ENCODE results near the gene TMEM119. TPM values are rescaled to one million over a fixed set of nuclear protein-coding genes. Genes with fewer than 3 reads are reported as not detected.

Gene TMEM119
- total RNA-seq, 1 donor from 2014 or later: not detected

GRCh38 chr12:108616941-108617858 lies 19.3 kb upstream of the TMEM119 start:
- DNase-seq (ENCODE audit: extremely low read depth, low read depth, low spot score): no peak

DNA sequence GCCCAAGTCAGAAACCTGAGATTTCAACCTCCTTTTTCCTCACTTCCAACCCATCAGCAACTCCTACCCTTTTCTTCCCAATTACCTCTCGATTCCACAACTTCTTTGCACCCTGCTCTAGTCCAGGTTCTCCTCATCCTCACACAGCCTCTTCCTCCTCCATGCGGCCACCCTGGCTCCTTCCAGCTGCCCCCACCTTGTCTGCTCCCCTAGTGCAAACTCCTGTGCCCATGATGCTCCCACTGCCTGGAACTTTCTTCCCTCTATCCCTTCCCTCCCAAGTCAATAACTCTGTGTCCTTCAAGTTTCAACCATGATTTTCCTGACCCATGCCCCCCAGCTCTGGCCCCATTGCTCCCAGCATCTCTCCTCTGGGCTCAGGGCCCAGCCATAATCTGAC lies 18.5 kb upstream of the TMEM119 start:
- DNase-seq (ENCODE audit: extremely low read depth, low read depth, low spot score): no peak

- no peak for DNase-seq (ENCODE audit: extremely low read depth, low read depth, low spot score)
Measured at GRCh38 chr12:108615918-108616317, 18.0 kb upstream of the TMEM119 start.

DNA sequence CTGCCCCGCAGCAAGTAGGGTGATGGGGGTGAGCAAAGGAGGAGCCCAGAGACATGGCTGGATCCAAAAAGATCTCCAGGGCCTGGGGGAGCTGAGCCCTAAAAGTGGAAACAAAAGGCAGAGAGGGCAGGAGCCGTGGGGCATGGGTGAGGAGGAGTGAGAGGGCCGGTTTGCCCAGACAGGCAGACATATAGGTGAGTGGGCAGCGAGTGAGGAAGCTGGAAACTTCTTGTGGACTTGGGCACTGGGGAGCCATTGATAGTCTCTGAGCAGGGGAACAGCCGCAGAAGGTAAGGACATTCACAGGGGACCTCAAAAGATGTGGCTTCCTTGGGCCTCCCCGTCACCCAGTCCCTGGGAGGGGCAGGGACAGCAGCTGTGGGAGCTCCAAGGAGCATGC lies 16.8 kb upstream of the TMEM119 start:
- no peak for DNase-seq (ENCODE audit: extremely low read depth, low read depth, low spot score)

DNA sequence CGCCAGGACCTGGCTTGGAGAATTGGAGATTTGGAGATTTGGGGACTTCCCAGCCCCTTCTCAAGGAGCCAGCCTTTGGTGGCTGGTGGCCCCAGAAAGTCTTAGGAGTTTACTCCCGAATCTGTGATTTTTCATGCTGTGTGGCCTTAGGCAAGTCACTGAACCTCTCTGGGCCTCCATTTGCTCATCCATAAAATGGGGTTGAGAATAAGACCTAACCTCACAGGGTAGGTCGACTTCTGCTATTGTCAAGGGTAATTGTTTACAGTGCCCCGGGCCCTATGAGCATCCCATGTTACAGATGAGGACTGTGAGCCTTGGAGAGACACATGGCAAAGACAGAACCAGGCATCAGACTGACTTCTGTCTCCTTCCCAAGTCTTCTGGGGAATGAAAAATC lies 16.2 kb upstream of the TMEM119 start:
- DNase-seq (ENCODE audit: extremely low read depth, low read depth, low spot score): no peak

GRCh38 chr12:108613548-108613947 lies 15.7 kb upstream of the TMEM119 start:
- no peak for DNase-seq (ENCODE audit: extremely low read depth, low read depth, low spot score)

DNA sequence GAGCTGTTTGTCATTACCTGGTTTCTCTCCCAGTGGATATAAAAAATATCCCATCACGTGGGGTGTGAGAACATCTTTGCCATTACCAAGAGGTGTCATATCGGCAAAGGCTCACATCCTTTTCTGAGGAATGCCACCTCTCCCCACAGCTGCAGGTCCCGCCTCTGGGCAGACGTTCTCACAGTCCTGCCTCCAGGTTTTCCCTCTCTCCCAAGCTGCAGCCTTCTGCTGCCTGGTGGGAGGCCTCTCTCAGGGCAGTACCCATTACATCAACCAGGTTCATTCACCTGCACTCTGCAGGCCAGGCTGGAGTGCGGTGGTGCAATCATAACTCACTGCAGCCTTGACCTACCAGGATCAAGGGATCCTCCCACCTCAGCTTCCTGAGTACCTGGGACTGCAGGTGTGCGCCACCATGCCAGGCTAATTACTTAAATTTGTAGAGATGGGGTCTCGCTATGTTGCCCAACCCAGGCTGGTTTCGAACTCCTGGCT lies 15.0 kb upstream of the TMEM119 start:
- no peak for DNase-seq (ENCODE audit: extremely low read depth, low read depth, low spot score)

GRCh38 chr12:108611884-108612415 lies 14.1 kb upstream of the TMEM119 start:
- DNase-seq (ENCODE audit: extremely low read depth, low read depth, low spot score): no peak

- no peak for DNase-seq (ENCODE audit: extremely low read depth, low read depth, low spot score)
Measured at GRCh38 chr12:108610856-108611605, 13.1 kb upstream of the TMEM119 start.

GRCh38 chr12:108610336-108610815 lies 12.5 kb upstream of the TMEM119 start:
- DNase-seq (ENCODE audit: extremely low read depth, low read depth, low spot score): no peak

GRCh38 chr12:108609537-108610335 lies 11.9 kb upstream of the TMEM119 start:
- no peak for DNase-seq (ENCODE audit: extremely low read depth, low read depth, low spot score)

DNA sequence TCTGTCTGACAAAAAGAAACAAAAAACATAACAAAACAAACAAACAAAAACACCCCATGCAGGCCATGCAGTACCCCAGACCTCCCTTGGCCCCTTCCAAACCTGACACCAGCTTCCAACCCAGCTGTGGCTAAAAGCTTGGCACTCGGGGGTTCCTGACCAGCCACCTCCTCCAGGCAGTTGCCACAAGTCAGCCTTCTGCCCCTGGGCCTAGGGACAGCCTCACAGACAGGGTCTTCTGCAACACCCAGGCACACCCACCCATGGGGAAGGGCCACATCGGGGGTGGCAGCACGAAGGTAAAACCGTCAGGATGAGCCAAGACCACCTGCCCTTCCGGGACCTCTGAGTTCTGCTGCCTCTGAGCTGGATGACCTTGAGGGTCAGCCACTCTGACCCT lies 10.7 kb upstream of the TMEM119 start:
- DNase-seq (ENCODE audit: extremely low read depth, low read depth, low spot score): no peak

DNA sequence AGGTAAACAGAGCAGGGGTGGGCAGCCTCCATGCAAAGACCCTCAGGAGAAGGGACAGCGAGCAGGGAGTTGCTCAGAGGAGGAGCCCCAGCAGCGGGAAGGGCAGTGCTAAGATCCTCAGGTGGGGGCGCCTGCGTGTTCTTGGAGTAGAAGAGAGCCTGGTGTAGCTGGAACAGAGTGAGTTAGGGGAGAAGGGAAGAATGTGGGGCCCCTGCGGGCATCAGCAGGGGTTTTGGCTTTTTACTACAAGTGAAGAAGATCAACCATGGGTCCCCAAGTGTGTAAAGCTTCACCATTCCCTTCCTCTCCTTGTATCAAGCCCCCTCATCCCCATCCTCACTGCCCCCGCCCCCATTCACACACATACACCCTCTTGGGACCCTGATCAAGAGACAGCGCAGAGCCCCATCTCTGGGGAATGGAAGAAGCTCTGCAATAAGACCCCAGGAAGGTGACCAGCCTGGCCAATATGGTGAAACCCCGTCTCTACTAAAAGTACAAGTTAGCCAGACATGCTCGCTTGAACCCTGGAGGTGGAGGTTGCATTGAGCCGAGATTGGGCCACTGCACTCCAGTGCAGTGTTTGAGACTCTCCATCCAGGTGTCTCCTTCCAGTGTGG lies 10.2 kb upstream of the TMEM119 start:
- no peak for DNase-seq (ENCODE audit: extremely low read depth, low read depth, low spot score)

- no peak for DNase-seq (ENCODE audit: extremely low read depth, low read depth, low spot score)
Measured at GRCh38 chr12:108606492-108606891, 8.6 kb upstream of the TMEM119 start.

- DNase-seq (ENCODE audit: extremely low read depth, low read depth, low spot score): no peak
Measured at GRCh38 chr12:108605690-108606406, 8.0 kb upstream of the TMEM119 start.

DNA sequence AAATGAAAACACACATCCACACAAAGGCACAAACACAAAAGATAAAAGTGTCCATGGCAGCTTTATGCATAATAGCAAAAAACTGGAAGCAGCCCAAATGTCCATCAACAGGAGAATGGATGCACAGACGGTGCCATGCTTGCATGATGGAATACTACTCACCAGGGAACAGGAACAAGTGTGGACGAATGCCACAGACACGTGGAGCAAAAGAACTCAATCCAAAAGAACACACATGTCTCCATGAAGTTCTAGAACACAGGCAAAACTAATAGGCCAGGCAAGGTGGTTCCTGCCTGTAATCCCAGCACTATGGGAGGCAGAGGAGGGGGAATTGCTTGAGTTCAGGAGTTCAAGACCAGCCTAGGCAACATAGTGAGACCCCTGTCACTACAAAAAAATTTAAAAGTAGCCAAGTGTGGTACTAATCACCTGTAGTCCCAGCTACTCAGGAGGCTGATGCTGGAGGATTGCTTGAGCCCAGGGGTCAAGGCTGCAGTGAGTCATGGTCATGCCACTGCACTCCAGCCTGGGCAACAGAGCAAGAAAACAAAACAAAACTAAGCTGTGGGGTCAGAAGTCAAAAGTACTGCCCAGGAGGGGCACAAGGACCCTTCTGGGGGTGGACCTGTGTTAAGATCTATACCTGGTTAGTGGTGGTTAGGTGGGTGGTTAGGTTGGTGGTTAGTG lies 7.3 kb upstream of the TMEM119 start:
- DNase-seq (ENCODE audit: extremely low read depth, low read depth, low spot score): no peak

DNA sequence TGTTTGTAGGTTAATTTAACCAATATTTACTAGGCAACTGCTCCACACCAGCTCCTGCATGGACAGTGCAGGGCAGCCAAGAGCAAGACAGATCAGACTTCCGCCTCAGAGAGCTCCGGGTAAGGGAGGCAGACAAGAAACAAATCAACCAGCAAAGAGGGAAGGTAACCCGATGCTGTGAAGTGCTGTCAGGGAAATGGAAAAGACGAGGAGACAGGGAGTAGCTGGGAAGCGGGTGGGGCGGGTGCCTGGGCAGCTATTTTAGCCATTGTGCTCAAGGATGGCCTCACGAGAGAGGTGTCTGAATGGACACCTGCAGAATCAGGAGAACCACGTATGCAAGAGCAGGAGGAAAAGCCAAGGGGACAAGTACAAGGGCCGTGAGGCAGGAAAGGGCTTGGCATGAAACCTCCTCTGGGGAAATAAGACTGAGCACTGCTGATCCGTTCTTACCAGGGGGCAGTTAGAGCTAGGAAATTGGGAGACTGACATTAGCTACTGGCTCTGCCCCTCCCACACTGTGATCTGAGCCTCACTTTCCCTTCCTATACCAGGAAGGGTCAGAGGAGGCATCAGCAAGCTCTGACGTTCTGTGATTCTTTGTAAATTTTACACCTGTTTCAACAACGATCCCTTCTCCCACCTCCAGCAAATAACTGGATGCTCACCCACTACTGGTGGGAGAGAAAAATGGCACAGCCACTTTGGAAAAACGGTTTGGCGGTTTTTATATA lies 6.5 kb upstream of the TMEM119 start:
- DNase-seq (ENCODE audit: extremely low read depth, low read depth, low spot score): no peak

DNA sequence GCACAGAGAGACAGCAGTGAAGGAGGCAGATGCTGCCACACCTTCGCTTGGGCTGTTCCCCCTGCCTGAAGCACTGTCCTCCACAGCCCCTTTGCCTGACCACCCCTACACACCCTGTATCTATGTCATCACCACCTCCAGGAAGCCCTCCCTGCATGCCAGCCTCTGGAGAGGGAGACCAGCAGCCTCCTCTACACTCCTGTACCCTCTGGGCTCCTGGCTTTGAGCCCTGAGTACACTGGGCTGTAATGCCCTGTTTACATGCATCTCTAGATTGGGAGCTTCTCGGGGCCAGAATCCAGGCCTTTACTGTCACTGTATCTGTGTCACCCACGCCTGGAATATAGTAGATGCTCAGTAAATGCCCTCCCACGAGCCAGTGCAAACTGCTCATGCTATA lies 5.9 kb upstream of the TMEM119 start:
- DNase-seq (ENCODE audit: extremely low read depth, low read depth, low spot score): no peak
